Prostate gland (tissue), 2 donors: ENCODE results near the gene MECP2. TPM values are rescaled to one million over a fixed set of nuclear protein-coding genes. Genes with fewer than 3 reads are reported as not detected.

Experiments used
- DNase-seq: peaks from one replicate; pipeline ENCODE4 v3.0.0-alpha.2; 2019; ENCODE audit warnings: low spot score
- H3K27ac ChIP-seq, 2 donors: fragments of 200-600 bp; sonication (generic); 2 replicates each; pipeline ENCODE4 v1.5.1; 2017 to 2019
- H3K27me3 ChIP-seq: fragments of 200-600 bp; sonication (generic); replicated peaks from 2 replicates; pipeline ENCODE4 v1.5.1; 2019; ENCODE audit not compliant: insufficient read depth
- H3K36me3 ChIP-seq, 2 donors: fragments of 200-600 bp; sonication (generic); 1 replicate in 1 of 2; 2 replicates in 1 of 2; pipeline versions ENCODE4 v1.5.1 to v1.8.1; 2017 to 2019
- H3K4me1 ChIP-seq: fragments of 200-600 bp; sonication (generic); replicated peaks from 2 replicates; pipeline ENCODE4 v1.5.1; 2019
- H3K4me3 ChIP-seq, 2 donors: fragments of 200-600 bp; sonication (generic); 2 replicates each; pipeline ENCODE4 v1.5.1; 2017 to 2019
- H3K9me3 ChIP-seq: fragments of 200-600 bp; sonication (generic); 2 replicates; pipeline ENCODE4 v1.5.1; 2017
- POLR2A ChIP-seq: fragments of 450-650 bp; IDR thresholded peaks from one replicate; pipeline ENCODE4 v1.6.1; 2016; ENCODE audit warnings: antibody characterized with exemption, mild to moderate bottlenecking
- POLR2AphosphoS5 ChIP-seq: sonication (generic); formaldehyde crosslinking; IDR thresholded peaks from one replicate; pipeline ENCODE4 v1.6.1; 2017; ENCODE audit warnings: antibody characterized with exemption
- WGBS: methylation state at CpG from one replicate; pipeline ENCODE4 v1.1.5; 2018; 5-methylcytosine and 5-hydroxymethylcytosine counted together
- intact Hi-C: fragments of 100-400 bp; cut with DNase I; formaldehyde crosslinking; loops from one replicate; pipeline ENCODE4 v1.14.2; 2022
- total RNA-seq, 2 donors: library from RNA; depleted of rRNA; stranded (reverse); fragments of >200 nt; gene quantifications; one replicate each; pipeline ENCODE4 v1.1.0, GENCODE V29; 2016
- TF ChIP-seq, protein P1 (sequence below), 4 experiments: fragments of 200-600 bp in 2 of 4; fragments of 450-650 bp in 2 of 4; sonication (generic) in 2 of 4; IDR thresholded peaks; 1 replicate in 3 of 4; 2 replicates in 1 of 4; pipeline ENCODE4 v1.5.1; 2016 to 2019; ENCODE audit warnings: antibody characterized with exemption in 4 of 4, mild to moderate bottlenecking in 2 of 4, moderate library complexity in 2 of 4

MECP2 gene
- total RNA-seq, 2 donors from 2014 or later, result 54.4 to 85.2 TPM

DNA sequence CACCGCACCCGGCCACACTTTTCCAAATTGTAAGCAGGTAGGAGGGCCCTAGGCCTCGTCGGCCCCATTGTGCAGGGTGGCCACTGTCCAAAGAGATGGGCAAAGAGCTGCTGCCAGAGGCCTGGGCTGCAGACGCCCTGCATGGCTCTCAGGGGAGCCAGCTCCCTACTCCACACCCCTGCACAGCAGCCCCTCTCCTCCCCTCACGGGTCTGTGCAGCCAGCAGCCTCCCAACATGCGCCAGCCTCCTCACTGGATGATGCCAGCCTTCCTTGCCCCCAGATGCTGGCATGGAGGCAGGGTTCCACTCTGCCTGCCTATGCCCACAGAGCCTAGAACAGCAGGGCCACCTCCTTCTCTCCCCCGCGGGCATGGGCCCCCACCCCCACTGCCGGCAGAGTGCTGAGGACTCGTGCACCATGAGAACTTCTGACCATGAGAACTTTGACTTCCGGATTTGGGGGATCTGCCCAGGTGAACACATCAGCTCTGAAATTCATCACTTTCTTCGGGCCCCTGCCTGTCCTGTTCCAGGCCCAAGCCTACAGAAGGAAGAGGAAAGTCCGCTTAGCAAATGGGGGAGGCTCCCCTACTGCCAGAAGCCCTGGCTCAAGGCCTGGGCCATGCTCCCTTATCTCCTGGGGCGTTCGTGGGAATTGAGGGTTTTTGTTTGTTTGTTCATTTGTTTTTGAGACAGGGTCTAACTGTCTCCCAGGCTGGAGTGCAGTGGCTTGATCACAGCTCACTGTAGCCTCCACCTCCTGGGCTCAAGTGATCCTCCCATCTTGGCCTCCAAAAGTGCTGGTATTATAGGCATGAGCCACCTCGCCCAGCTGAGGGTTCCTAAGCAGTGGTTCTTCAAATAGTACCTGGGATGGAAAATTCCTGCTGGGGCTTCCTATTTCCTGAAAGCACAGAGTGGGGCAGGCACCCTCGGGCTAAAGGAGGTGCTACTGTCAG is 85.9 kb downstream of the MECP2 start:
- WGBS, result 83% methylated on average over 10 of the region's 18 CpGs
- Histone ChIP-seq H3K9me3 (no peaks in the 10 kb centered on the region), H3K4me1 (no peaks in the 10 kb centered on the region), H3K4me3 (no peak overlapping the region), H3K27me3 (no peaks in the 10 kb centered on the region), H3K27ac (no peak overlapping the region), H3K36me3 (no peaks in the 10 kb centered on the region)
- no peak for TF ChIP-seq POLR2AphosphoS5
- no peak for TF ChIP-seq POLR2A
- no peak for DNase-seq
- intact Hi-C loops, result loop anchor here (2.0 to 10.0 kb wide), 2 partner anchors 39 to 83 kb away; partner anchors contain the start of gene MECP2

DNA sequence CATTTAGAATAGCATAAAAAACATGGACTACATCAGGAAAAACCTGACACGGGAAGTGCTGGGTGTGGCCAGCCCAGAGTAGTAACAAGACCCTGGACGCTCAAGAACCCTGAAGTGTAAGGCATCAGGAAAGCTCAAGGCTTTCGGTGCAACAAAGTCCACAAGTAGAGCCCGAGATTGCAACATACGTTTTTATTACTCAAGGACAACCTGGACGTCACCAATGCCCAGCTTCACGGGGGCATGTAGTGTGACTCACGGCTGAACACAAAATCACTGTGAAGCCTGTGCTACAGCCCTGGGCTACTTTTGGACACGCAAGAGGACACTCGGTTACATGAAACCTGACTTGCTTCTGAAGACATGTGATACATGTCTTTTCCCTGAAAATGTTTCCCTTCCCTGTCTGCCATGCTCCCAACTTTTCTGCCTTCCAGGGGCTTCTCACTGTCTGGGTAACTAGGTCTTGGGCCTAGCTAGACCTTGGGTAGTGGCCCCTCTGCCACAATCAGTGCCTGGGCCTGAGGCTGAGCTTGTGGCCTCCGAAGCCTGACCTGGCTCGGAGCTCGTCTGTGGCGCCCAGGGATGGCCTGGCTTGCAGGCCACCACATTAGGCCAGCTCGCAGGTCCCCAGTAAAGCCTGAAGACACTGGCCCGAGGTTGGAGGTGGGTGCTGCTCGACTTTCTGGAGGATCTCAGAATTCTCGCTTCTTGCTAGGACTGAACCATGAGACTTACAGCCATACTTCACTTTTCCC is 87.0 kb downstream of the MECP2 start:
- intact Hi-C loops, result loop anchor here (10.0 kb wide), 1 partner anchor 84 kb away; the partner anchor contains the start of gene MECP2
- Histone ChIP-seq H3K27me3 (no peaks in the 10 kb centered on the region), H3K27ac (no peak overlapping the region)

DNA sequence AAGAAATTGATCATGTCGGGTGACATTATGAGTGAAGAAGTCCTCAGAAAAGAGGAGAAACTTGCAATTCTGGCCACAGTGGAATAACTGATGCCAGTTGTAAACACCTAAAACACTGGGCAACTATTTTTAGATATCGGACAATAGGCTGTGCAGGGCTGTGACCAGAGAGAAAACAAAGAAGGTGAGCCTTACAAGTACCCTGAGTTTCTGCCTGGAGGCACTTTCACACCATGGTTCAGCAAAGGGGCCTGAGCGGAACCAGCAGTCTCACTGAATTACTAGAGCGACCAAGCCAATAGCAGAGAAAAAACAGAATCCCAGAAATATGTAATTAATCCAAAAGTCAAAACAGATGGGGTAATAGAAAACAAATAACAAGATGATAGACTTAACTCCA is 89.0 kb downstream of the MECP2 start:
- Histone ChIP-seq H3K36me3 (no peaks in the 10 kb centered on the region), H3K4me1 (no peaks in the 10 kb centered on the region), H3K4me3 (no peak overlapping the region), H3K27me3 (no peaks in the 10 kb centered on the region), H3K27ac (no peak overlapping the region), H3K9me3 (no peaks in the 10 kb centered on the region)
- DNase-seq, result no peak
- 84% methylated on average over 4 of the region's 4 CpGs for WGBS
- TF ChIP-seq, protein P1, sequence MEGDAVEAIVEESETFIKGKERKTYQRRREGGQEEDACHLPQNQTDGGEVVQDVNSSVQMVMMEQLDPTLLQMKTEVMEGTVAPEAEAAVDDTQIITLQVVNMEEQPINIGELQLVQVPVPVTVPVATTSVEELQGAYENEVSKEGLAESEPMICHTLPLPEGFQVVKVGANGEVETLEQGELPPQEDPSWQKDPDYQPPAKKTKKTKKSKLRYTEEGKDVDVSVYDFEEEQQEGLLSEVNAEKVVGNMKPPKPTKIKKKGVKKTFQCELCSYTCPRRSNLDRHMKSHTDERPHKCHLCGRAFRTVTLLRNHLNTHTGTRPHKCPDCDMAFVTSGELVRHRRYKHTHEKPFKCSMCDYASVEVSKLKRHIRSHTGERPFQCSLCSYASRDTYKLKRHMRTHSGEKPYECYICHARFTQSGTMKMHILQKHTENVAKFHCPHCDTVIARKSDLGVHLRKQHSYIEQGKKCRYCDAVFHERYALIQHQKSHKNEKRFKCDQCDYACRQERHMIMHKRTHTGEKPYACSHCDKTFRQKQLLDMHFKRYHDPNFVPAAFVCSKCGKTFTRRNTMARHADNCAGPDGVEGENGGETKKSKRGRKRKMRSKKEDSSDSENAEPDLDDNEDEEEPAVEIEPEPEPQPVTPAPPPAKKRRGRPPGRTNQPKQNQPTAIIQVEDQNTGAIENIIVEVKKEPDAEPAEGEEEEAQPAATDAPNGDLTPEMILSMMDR (IDR thresholded peaks at IDR 0.05), result no peak
- TF ChIP-seq POLR2AphosphoS5 (no peak), POLR2A (no peak)
- intact Hi-C loops, result no loop called here

More for the DNA sequence above, 87.0 kb downstream of the MECP2 start:
- H3K9me3 ChIP-seq, result no peaks in the 10 kb centered on the region
- H3K4me3 ChIP-seq, result no peak overlapping the region
- TF ChIP-seq, protein P1 (IDR thresholded peaks at IDR 0.05), result no peak
- no peak for TF ChIP-seq POLR2AphosphoS5
- no peak for TF ChIP-seq POLR2A
- H3K36me3 ChIP-seq, result no peaks in the 10 kb centered on the region
- no peaks in the 10 kb centered on the region for H3K4me1 ChIP-seq
- DNase-seq, result no peak
- WGBS, result 91% methylated on average over 15 of the region's 18 CpGs

DNA sequence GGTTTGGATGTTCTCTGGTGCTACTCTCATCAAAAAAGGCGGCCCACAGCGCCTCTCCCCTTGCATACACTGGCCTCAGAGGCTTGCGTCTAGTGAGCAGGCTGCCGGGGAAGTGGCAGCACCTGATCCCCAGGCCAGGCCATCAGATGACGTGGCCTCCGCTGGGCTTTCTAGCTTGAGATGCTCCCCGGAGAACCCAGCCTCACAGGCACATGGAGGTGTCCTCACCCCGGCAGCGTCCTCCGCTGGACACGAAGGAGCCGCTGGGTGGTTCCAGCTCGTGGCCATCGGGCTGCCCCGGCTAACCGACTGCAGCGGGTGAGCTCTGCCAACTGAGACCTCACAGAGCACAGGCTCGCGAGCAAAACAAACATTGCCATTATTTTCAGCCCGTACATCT is 90.6 kb downstream of the MECP2 start:
- Histone ChIP-seq H3K27ac (no peak overlapping the region), H3K36me3 (no peaks in the 10 kb centered on the region), H3K4me1 (no peaks in the 10 kb centered on the region), H3K27me3 (no peaks in the 10 kb centered on the region), H3K9me3 (no peaks in the 10 kb centered on the region), H3K4me3 (no peak overlapping the region)
- 89% methylated on average over 7 of the region's 20 CpGs for WGBS
- no peak for TF ChIP-seq POLR2AphosphoS5
- TF ChIP-seq, protein P1 (IDR thresholded peaks at IDR 0.05), result no peak
- TF ChIP-seq POLR2A, result no peak
- intact Hi-C loops, result no loop called here
- DNase-seq, result no peak

DNA sequence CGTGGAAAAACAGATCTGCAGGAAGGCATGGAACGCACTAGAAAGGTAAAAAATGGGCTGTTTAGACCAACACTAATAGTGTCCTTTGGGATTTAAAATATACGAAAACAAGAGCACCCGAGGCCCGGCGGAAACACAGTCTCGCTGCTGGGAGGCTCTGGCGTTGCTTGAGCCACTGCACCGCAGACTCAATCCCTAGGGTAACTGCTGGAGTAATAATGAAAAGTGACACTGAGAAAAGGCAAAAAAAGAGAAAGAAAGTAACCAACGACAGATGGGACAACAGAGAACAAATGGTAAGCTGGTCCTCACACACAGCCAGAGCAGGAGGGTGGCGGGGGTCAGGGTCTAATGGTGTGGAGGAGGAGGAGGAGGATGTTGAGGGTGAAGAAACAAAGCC is 93.2 kb downstream of the MECP2 start:
- 81% methylated on average over 11 of the region's 11 CpGs for WGBS
- H3K4me3 ChIP-seq, result no peak overlapping the region

More for the DNA sequence above, 93.2 kb downstream of the MECP2 start:
- no peaks in the 10 kb centered on the region for H3K9me3 ChIP-seq
- no peak overlapping the region for H3K27ac ChIP-seq
- TF ChIP-seq POLR2A, result no peak
- TF ChIP-seq, protein P1 (IDR thresholded peaks at IDR 0.05), result no peak
- TF ChIP-seq POLR2AphosphoS5, result no peak
- H3K4me1 ChIP-seq, result no peaks in the 10 kb centered on the region
- DNase-seq, result no peak
- no peaks in the 10 kb centered on the region for H3K36me3 ChIP-seq
- intact Hi-C loops, result no loop called here
- no peaks in the 10 kb centered on the region for H3K27me3 ChIP-seq
